GM23338 (cell line): Measurements from ENCODE around the gene AP4S1. TPM values are rescaled to one million over a fixed set of nuclear protein-coding genes. Genes with fewer than 3 reads are reported as not detected.

Source experiments
- JUNB ChIP-seq: IDR thresholded peaks from one replicate; pipeline ENCODE4 v1.6.1; 2016; ENCODE audit warnings: antibody characterized with exemption; ENCODE audit not compliant: unreplicated experiment
- NANOG ChIP-seq: IDR thresholded peaks from 2 replicates; pipeline ENCODE4 v1.6.1; 2016; ENCODE audit warnings: antibody characterized with exemption, borderline replicate concordance
- microRNA counts: library from miRNA; unstranded; fragments of <30 nt; microRNA quantifications from one replicate; lab custom pipeline; 2017
- microRNA-seq: library from miRNA; unstranded; fragments of <30 nt; microRNA quantifications from one replicate; pipeline ENCODE4, GENCODE V29; 2017
- polyA plus RNA-seq: library from polyadenylated mRNA; unstranded; fragments of >200 nt; fragmentation: Nextera tagmentation; extraction: Ambion mirVana; gene quantifications from 2 replicates; pipeline ENCODE4 v1.2.1, GENCODE V29; 2016
- small RNA-seq: library from RNA; depleted of rRNA; stranded (forward); fragments of <200 nt; gene quantifications from one replicate; pipeline ENCODE3, GENCODE V24; 2014; ENCODE audit warnings: low replicate concordance
- total RNA-seq: library from RNA; depleted of rRNA; stranded (reverse); fragments of >200 nt; shearing (Covaris generic); gene quantifications from 2 replicates; pipeline ENCODE4 v1.2.3, GENCODE V29; 2014; rRNA removed
- TF ChIP-seq, protein P1 (sequence below): IDR thresholded peaks from one replicate; pipeline ENCODE4 v1.6.1; 2018; ENCODE audit warnings: antibody characterized with exemption; ENCODE audit not compliant: unreplicated experiment

AP4S1 gene
- total and polyA plus RNA-seq, 2 experiments from 2014 or later, result 13.4 to 15.7 TPM

DNA sequence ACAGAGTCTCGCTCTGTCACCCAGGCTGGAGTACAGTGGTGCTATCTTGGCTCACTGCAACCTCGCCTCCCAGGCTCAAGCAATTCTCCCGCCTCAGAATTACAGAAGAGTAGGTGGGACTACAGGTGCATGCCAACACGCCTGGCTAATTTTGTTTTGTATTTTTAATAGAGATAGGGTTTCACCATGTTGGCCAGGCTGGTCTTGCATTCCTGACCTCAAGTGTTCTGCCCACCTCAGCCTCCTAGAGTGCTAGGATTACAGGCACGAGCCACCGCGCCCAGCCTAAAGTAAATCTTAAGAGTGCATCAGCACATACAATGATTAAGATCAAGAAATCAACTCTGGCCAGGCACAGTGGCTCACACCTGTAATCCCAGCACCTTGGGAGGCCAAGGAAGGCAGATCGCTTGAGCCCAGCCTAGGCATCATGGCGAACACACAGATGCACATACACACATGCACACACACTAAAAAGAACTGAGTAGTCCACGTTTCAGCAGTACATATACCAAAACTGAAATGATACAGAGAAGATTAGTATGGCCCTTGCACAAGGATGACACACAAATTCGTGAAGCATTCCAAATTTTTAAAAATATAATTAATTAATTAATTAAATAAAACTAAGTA, 117.1 kb downstream of the AP4S1 start (continued):
- TF ChIP-seq NANOG (no peak), JUNB (no peak)
- TF ChIP-seq, protein P1, sequence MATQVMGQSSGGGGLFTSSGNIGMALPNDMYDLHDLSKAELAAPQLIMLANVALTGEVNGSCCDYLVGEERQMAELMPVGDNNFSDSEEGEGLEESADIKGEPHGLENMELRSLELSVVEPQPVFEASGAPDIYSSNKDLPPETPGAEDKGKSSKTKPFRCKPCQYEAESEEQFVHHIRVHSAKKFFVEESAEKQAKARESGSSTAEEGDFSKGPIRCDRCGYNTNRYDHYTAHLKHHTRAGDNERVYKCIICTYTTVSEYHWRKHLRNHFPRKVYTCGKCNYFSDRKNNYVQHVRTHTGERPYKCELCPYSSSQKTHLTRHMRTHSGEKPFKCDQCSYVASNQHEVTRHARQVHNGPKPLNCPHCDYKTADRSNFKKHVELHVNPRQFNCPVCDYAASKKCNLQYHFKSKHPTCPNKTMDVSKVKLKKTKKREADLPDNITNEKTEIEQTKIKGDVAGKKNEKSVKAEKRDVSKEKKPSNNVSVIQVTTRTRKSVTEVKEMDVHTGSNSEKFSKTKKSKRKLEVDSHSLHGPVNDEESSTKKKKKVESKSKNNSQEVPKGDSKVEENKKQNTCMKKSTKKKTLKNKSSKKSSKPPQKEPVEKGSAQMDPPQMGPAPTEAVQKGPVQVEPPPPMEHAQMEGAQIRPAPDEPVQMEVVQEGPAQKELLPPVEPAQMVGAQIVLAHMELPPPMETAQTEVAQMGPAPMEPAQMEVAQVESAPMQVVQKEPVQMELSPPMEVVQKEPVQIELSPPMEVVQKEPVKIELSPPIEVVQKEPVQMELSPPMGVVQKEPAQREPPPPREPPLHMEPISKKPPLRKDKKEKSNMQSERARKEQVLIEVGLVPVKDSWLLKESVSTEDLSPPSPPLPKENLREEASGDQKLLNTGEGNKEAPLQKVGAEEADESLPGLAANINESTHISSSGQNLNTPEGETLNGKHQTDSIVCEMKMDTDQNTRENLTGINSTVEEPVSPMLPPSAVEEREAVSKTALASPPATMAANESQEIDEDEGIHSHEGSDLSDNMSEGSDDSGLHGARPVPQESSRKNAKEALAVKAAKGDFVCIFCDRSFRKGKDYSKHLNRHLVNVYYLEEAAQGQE, result no peak

MicroRNA genes within 50 kb of the gene (microRNA counts, 767-probe panel; counts per million panel counts)
- microRNA hsa-miR-624-3p (lab: Ali Mortazavi, UCI), result not detected

Small RNA genes lying within 50 kb of the gene (microRNA-seq; reads per million reads assigned to microRNA genes)
- gene MIR624, result 5.3 reads per million, percentile 22 among the genes with 10 or more reads in this experiment

Small RNA genes lying within 50 kb of the gene (small RNA-seq; reads per million reads assigned to genes)
- gene MIR624 (not detected), gene RNU6-541P (not detected)

Other genes with a start within 250 kb of the AP4S1 start
- gene COCH, start 151.1 kb upstream of the AP4S1 start, total RNA-seq, result 20.6 and 23.3 TPM in 2 replicates
- 9.6 and 12.9 TPM in 2 replicates for gene COCH, start 151.1 kb upstream of the AP4S1 start, polyA plus RNA-seq
- gene STRN3, start 730 bp downstream of the AP4S1 start, total RNA-seq, result 39.0 and 40.6 TPM in 2 replicates
- gene STRN3, start 730 bp downstream of the AP4S1 start, polyA plus RNA-seq, result 28.3 and 35.0 TPM in 2 replicates
- 132 and 134 TPM in 2 replicates for gene HECTD1, start 182.1 kb downstream of the AP4S1 start, total RNA-seq
- gene HECTD1, start 182.1 kb downstream of the AP4S1 start, polyA plus RNA-seq, result 35.2 and 42.1 TPM in 2 replicates